GM23338 (cell line): Measurements from ENCODE around the gene IFNL1. TPM values are rescaled to one million over a fixed set of nuclear protein-coding genes. Genes with fewer than 3 reads are reported as not detected.

Experiments
- ATAC-seq: fragments of 200-7000 bp; cut with Tn5 transposase; 3 replicates; pipeline ENCODE4 v1.9.1; 2020
- DNase-seq: peaks from one replicate; pipeline ENCODE4 v3.0.0-alpha.2; 2015; ENCODE audit warnings: low spot score
- H2AFZ ChIP-seq: fragments of 200-600 bp; sonication (generic); 2 replicates; pipeline ENCODE4 v1.8.0; 2016; ENCODE audit warnings: antibody characterized with exemption, mild to moderate bottlenecking, moderate library complexity
- H3F3A ChIP-seq: fragments of 200-600 bp; sonication (generic); replicated peaks from 2 replicates; pipeline ENCODE4 v1.8.0; 2017; ENCODE audit warnings: antibody characterized with exemption, mixed run types, low read depth
- H3K27ac ChIP-seq: fragments of 200-600 bp; sonication (generic); 2 replicates; pipeline ENCODE4 v1.6.1; 2016; ENCODE audit warnings: low read depth
- H3K27me3 ChIP-seq: fragments of 200-600 bp; sonication (generic); 2 replicates; pipeline ENCODE4 v1.8.0; 2016; ENCODE audit warnings: mild to moderate bottlenecking, mixed run types, moderate library complexity; ENCODE audit not compliant: insufficient read depth
- H3K36me3 ChIP-seq: fragments of 200-600 bp; sonication (generic); 2 replicates; pipeline ENCODE4 v1.8.0; 2016; ENCODE audit warnings: mild to moderate bottlenecking; ENCODE audit not compliant: insufficient read depth
- H3K4me1 ChIP-seq: fragments of 200-600 bp; sonication (generic); 2 replicates; pipeline ENCODE4 v1.8.0; 2016; ENCODE audit warnings: mild to moderate bottlenecking, moderate library complexity; ENCODE audit not compliant: insufficient read depth
- H3K4me2 ChIP-seq: fragments of 200-600 bp; sonication (generic); 2 replicates; pipeline ENCODE4 v1.7.1; 2017; ENCODE audit warnings: mixed run types
- H3K4me3 ChIP-seq: fragments of 200-600 bp; sonication (generic); 2 replicates; pipeline ENCODE4 v1.6.1; 2016; ENCODE audit warnings: mixed run types
- H3K79me2 ChIP-seq: fragments of 200-600 bp; sonication (generic); replicated peaks from 2 replicates; pipeline ENCODE4 v1.8.0; 2017; ENCODE audit warnings: mild to moderate bottlenecking; ENCODE audit not compliant: insufficient read depth
- H3K9me2 ChIP-seq: fragments of 200-600 bp; sonication (generic); 2 replicates; pipeline ENCODE4 v1.8.0; 2017; ENCODE audit not compliant: insufficient read depth
- H4K20me1 ChIP-seq: fragments of 200-600 bp; sonication (generic); replicated peaks from 2 replicates; pipeline ENCODE4 v1.8.0; 2017; ENCODE audit warnings: mild to moderate bottlenecking; ENCODE audit not compliant: insufficient read depth
- H3K27ac Mint-ChIP-seq: 2 replicates; pipeline ENCODE4 v1.8.0; 2020; ENCODE audit warnings: inconsistent platforms, mild to moderate bottlenecking, moderate library complexity, mixed read lengths
- H3K27me3 Mint-ChIP-seq: 3 replicates; pipeline ENCODE4 v1.8.0; 2022; ENCODE audit warnings: low read depth, mild to moderate bottlenecking, moderate library complexity, mixed read lengths, inconsistent platforms; ENCODE audit not compliant: insufficient read depth, poor library complexity
- H3K36me3 Mint-ChIP-seq: 3 replicates; pipeline ENCODE4 v1.8.0; 2021; ENCODE audit warnings: low read depth, mild to moderate bottlenecking, inconsistent platforms, moderate library complexity, mixed read lengths
- H3K4me1 Mint-ChIP-seq: 3 replicates; pipeline ENCODE4 v1.8.0; 2020; ENCODE audit warnings: mild to moderate bottlenecking, inconsistent platforms, mixed read lengths
- H3K4me3 Mint-ChIP-seq: 3 replicates; pipeline ENCODE4 v1.8.0; 2021; ENCODE audit warnings: moderate library complexity, mild to moderate bottlenecking, inconsistent platforms, mixed read lengths
- H3K9me3 Mint-ChIP-seq: 3 replicates; pipeline ENCODE4 v1.8.0; 2020; ENCODE audit warnings: moderate library complexity, mild to moderate bottlenecking, inconsistent platforms, mixed read lengths
- CTCF ChIP-seq, 2 experiments: fragments of 200-600 bp in 1 of 2; sonication (generic) in 1 of 2; conservative IDR thresholded peaks; 2 replicates each; pipeline versions ENCODE4 v1.5.1 to v1.6.1; 2016 to 2017; ENCODE audit warnings: antibody characterized with exemption in 2 of 2, low read depth in 2 of 2, mild to moderate bottlenecking in 2 of 2, moderate library complexity in 1 of 2
- ETS1 ChIP-seq: IDR thresholded peaks from 2 replicates; pipeline ENCODE4 v1.6.1; 2016; ENCODE audit warnings: antibody characterized with exemption
- EZH2phosphoT487 ChIP-seq: fragments of 200-600 bp; sonication (generic); IDR thresholded peaks from one replicate; pipeline ENCODE4 v1.8.1; 2018; ENCODE audit warnings: antibody characterized with exemption; ENCODE audit not compliant: unreplicated experiment
- REST ChIP-seq: IDR thresholded peaks from one replicate; pipeline ENCODE4 v1.6.1; 2018; ENCODE audit warnings: antibody characterized with exemption; ENCODE audit not compliant: unreplicated experiment
- ZNF462 ChIP-seq: fragments of 250-450 bp; sonication (Bioruptor Pico); IDR thresholded peaks from 2 replicates; pipeline ENCODE4 v1.5.0; 2020; ENCODE audit warnings: mild to moderate bottlenecking, moderate library complexity
- polyA plus RNA-seq: library from polyadenylated mRNA; unstranded; fragments of >200 nt; fragmentation: Nextera tagmentation; extraction: Ambion mirVana; gene quantifications from 2 replicates; pipeline ENCODE4 v1.2.1, GENCODE V29; 2016
- total RNA-seq: library from RNA; depleted of rRNA; stranded (reverse); fragments of >200 nt; shearing (Covaris generic); gene quantifications from 2 replicates; pipeline ENCODE4 v1.2.3, GENCODE V29; 2014

The IFNL1 gene
- total and polyA plus RNA-seq, 2 experiments from 2014 or later = not detected

GRCh38 chr19:39293394-39293793 is 2.8 kb upstream of the IFNL1 start (continued):
- no peak for TF ChIP-seq ETS1
- no peak for TF ChIP-seq EZH2phosphoT487

GRCh38 chr19:39296906-39297305 is 699 bp downstream of the IFNL1 start:
- no peaks in the 10 kb centered on the region for H3K27me3 ChIP-seq
- Mint-ChIP-seq H3K4me1 (peaks cover 3% of the 10 kb centered on the region; the same call in 2 of the 3 replicates), H3K27me3 (peaks cover 9% of the 10 kb centered on the region), H3K36me3 (no peaks in the 10 kb centered on the region), H3K9me3 (no peaks in the 10 kb centered on the region), H3K4me3 (no peak overlapping the region), H3K27ac (no peak overlapping the region)
- no peak overlapping the region for H3K4me2 ChIP-seq
- H3K4me3 ChIP-seq = no peak overlapping the region
- DNase-seq (no peak), ATAC-seq (no peak)
- no peak overlapping the region for H2AFZ ChIP-seq
- no peaks in the 10 kb centered on the region for H3K9me2 ChIP-seq
- H3K36me3 ChIP-seq = no peaks in the 10 kb centered on the region
- H3K27ac ChIP-seq = no peak overlapping the region
- no peaks in the 10 kb centered on the region for H4K20me1 ChIP-seq
- H3K4me1 ChIP-seq = no peaks in the 10 kb centered on the region
- H3K79me2 ChIP-seq = no peaks in the 10 kb centered on the region
- no peak for TF ChIP-seq EZH2phosphoT487
- H3F3A ChIP-seq = no peaks in the 10 kb centered on the region

- Histone ChIP-seq H3K4me1 (no peaks in the 10 kb centered on the region; the same call in 1 of the 2 replicates), H3K4me2 (no peak overlapping the region), H3K27ac (no peak overlapping the region), H3K27me3 (no peaks in the 10 kb centered on the region), H3K4me3 (no peak overlapping the region), H3K36me3 (no peaks in the 10 kb centered on the region), H3F3A (no peaks in the 10 kb centered on the region), H4K20me1 (no peaks in the 10 kb centered on the region), H3K79me2 (no peaks in the 10 kb centered on the region), H3K9me2 (no peaks in the 10 kb centered on the region), H2AFZ (no peak overlapping the region)
- peak; percentile 89 for ATAC-seq
- H3K27me3 Mint-ChIP-seq = peaks cover 9% of the 10 kb centered on the region
- H3K36me3 Mint-ChIP-seq = no peaks in the 10 kb centered on the region
- H3K4me3 Mint-ChIP-seq = no peak overlapping the region; the same call in 2 of the 3 replicates
- no peaks in the 10 kb centered on the region for H3K9me3 Mint-ChIP-seq
- peaks cover 3% of the 10 kb centered on the region; the same call in 2 of the 3 replicates for H3K4me1 Mint-ChIP-seq
- H3K27ac Mint-ChIP-seq = no peak overlapping the region
- no peak for DNase-seq
- TF ChIP-seq ZNF462 (CRISPR knock-in tag) (no peak), CTCF (conservative IDR thresholded peaks at IDR 0.05; ENCODE audit: low read depth in 2 of 2) (no peak), REST (no peak)
These were observed 1.9 kb downstream of the IFNL1 start for GRCh38 chr19:39297931-39298634.
